GM18909 (cell line): ENCODE data around the gene SPRR2G.
"Not testable (repeated sequence)": the region's sequence is repeated elsewhere in the genome, so short reads cannot be mapped to it uniquely, and the experiment has no call there.

Experiments used
- ATAC-seq: cut with Tn5 transposase; IDR thresholded peaks from one replicate; pipeline ENCODE4 v1.9.1; 2021; ENCODE audit warnings: mild to moderate bottlenecking; ENCODE audit not compliant: unreplicated experiment, poor library complexity

The SPRR2G gene

GRCh38 chr1:153150846-153151245, at the start of gene SPRR2G:
TSS of gene SPRR2G (minus strand) at chr1:153150890. CDS start at chr1:153150110, 780 bp downstream.
- ATAC-seq: no peak

DNA sequence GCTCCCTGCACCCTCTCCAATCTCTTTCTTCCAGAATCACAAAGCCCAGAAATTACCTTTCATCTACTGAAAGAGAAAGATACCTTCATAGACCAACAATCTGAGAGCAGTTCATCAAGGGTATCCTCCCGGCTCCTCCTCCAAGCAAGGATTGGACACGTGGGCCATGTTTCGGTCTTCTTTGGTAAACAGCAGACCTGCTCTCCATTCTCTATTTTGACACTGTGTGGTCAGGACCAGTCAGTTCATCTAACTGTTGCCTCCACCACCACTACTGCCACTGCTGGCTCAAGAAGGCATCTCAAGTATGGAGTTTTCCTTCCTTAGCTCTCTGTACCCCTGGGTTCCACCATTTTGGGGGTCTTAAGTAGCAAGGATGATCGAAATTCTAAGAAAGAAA, 44.5 kb upstream of the SPRR2G start:
- ATAC-seq: no peak

DNA sequence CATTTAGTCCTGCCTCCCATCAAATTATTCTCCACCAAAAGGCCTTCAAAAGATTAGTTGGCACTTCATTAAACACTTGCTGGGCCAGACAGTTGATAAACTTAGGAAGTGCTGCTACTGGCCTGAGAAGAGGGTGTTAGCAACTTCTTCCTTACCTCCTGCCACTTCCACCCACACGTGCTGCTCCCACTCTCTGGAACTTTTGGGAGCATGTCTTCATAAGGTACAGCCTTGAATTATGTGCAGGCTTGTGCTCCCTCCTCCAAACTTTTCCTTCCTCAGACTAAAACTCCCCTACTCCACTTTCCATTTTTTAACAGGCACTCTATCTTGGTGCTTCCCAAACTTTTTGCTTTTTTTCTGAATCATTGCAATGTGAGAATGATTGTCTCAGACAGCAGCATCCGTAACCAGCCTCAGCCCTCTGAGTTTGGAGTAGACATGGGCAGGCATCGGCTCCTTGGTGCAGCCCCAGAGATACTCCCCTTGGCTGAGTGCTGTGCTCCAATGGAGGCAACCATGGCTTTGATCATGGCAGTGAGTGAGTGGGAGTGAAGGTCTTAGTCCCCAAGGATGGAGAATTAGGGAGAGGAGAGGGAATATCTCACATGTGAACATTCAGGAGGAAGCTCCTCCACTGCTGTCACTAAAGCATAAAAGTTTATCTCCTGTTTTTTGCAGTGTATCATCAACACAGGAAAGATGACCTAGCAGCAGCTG, 43.8 kb upstream of the SPRR2G start:
- no peak for ATAC-seq

- no peak for ATAC-seq
These were observed 42.0 kb upstream of the SPRR2G start for GRCh38 chr1:153192697-153193096.

DNA sequence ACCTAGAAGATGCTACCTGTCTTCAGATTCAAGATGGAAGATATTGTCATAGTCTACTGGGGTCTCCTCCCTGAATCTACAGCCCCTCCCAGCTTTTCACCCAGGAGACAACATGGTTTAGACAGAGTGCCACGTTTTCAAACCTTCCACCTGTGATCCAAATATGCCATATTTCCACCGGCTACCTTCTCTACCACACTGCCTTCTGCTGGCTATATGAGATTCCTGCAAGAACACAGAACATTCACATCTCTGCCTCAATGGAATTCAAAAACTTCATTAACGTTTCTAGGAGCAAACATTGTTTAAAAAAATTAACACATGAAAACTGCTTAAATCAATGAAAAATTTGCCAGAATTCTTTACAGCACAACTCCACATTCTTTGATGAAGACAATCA, 39.7 kb upstream of the SPRR2G start:
- no peak for ATAC-seq

DNA sequence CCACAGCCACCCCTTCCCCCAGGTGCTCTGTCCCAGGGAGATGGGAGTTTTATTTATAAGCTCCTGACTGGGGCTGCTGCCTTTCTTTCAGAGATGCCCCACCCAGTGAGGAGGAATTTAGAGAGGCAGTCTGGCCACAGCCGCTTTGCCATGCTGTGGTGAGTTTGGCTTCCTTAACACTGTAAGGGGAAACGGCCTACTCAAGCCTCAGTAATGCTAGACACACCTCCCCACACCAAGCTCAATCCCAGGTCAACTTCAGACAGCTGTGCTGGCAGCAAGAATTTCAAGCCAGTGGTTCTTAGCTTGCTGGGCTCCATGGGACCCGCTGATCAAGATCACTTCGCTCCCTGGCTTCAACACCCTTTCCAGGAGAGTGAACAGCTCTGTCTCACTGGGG, 37.6 kb upstream of the SPRR2G start:
- not testable (repeated sequence) for ATAC-seq

DNA sequence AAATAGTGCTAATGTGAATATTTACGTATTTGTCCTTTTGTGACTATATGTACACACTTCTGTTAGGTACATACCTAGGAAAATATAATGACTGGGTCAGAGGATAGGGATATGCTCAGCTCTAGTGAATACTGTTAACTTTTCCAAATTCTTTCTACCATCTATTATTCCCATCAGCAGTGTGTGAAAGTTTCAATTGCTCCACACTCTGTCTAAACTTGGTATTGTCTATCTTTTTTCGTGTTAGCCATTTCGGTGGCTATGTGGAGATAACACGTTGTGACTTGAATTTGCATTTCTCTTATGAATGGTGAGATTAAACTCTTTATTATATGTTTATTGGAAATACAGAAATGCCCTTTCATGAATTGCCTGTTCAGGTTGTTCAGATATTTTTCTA, 29.9 kb upstream of the SPRR2G start:
- ATAC-seq: no peak

DNA sequence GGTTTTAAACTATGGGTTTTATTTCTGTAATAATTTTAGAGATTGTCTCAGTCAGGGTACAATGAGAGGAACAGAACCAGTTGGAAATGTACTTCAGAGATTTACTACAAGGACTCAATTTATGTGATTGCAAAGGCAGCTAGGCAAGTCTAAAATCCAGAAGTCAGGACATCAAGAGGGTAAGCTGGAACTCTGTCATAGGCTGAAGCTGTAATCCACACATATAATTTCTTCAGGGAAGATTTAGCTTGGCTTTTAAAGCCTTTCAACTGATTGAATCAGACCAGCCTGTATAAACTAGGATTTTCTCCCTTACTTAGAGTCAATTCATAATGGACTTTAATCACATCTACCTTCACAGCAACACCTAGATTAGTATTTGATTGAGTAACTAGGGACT, 28.2 kb upstream of the SPRR2G start:
- ATAC-seq: no peak

DNA sequence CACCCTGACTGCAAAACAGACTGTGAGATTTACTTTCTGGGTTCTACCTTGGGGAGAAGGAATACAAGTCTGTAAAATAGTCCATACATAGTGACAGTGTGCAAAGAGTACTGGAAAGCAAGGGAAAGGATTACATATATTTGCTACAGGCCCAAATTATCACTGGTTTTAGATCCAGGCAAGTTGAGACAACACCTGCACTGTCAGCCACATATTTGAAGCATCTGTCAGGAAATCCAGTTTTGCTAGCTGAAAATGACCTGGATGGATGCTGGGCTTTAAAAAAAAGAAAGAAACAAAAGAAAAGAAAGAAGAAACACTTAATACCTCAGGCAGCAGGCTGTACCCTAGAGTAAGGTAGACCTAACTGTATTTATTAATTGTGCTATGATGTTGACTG, 23.9 kb upstream of the SPRR2G start:
- no peak for ATAC-seq

- no peak for ATAC-seq
These were observed 18.0 kb upstream of the SPRR2G start for GRCh38 chr1:153168686-153169085.

GRCh38 chr1:153155541-153155940, 4.9 kb upstream of the SPRR2G start:
- no peak for ATAC-seq

GRCh38 chr1:153152481-153152880, 1.8 kb upstream of the SPRR2G start:
- no peak for ATAC-seq

- no peak for ATAC-seq
These were observed 9.3 kb downstream of the SPRR2G start for GRCh38 chr1:153141377-153141776.

DNA sequence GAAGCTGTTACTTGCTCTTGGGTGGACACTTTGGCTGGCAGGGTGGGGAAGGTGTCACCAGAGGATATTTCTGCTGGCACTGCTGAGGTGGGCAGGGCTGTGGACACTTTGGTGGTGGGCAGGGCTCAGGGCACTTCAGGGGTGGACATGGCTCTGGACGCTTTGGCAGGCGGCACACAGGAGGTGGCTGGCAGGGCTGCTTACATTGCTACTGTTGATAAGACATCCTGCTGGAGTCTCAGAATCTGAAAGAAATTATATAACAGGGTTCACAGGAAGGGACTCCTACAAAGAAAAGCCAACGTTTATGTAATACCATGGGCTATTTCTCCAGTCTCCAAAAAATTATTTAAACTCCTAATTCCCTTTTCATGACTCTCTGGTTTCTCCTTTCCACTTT, 10.2 kb downstream of the SPRR2G start:
- no peak for ATAC-seq

DNA sequence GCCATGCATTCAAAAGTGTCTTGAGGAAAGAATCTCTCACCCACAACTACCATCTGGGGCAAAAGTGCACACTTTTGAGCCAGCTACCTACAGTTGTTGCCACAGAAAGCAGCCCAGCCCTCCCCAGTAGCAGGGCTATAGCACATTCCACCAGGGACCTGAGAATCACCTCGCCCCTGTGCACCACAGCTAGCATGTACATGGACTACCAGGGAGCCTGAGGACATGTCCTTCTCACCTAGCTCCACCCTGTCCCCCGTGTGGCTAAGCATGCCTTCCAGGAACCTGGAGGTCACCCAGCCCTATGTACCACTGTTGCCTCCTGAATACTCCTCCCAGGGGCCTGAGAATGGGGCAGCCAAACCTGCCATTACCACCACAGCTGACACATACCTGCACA, 16.9 kb downstream of the SPRR2G start:
- no peak for ATAC-seq

- no peak for ATAC-seq
These were observed 17.4 kb downstream of the SPRR2G start for GRCh38 chr1:153133267-153133666.

GRCh38 chr1:153128688-153129087, 22.0 kb downstream of the SPRR2G start:
- ATAC-seq: not testable (repeated sequence)

DNA sequence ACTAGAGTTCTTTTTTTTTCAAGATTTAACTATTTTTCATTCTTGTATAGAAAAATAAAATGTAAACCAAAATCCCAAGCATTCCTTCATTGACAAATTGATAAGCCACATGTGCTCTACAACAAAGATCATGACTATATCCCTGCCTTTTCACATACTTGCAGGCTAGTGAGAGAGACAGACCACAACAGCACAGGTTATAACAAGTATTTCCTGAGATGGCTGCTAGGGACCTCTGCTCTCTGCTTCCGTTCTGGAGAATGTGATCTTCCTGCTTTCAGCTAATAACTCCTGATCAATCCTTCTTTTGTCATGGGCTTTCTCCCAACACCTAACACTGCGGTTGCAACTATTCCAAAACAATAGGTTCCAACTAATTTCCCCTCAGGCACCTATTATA, 23.4 kb downstream of the SPRR2G start:
- ATAC-seq: no peak

GRCh38 chr1:153125536-153125935, 25.2 kb downstream of the SPRR2G start:
- no peak for ATAC-seq

DNA sequence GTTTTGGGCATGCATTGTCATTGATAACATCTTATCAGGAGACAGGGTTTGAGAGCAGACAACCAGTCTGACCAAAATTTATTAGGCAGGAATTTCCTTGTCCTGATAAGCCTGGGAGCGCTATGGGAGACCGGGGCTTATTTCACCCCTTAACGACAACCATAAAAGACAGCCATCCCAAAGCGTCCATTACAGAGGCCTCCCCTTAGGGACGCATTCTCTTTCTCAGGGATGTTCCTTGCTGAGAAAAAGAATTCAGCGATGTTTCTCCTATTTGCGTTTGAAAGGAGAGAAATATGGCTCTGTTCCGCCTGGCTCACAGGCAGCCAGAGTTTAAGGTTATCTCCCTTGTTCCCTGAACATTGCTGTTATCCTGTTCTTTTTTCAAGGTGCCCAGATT, 26.9 kb downstream of the SPRR2G start:
- ATAC-seq: not testable (repeated sequence)

GRCh38 chr1:153122831-153123421, 27.8 kb downstream of the SPRR2G start:
- no peak for ATAC-seq

DNA sequence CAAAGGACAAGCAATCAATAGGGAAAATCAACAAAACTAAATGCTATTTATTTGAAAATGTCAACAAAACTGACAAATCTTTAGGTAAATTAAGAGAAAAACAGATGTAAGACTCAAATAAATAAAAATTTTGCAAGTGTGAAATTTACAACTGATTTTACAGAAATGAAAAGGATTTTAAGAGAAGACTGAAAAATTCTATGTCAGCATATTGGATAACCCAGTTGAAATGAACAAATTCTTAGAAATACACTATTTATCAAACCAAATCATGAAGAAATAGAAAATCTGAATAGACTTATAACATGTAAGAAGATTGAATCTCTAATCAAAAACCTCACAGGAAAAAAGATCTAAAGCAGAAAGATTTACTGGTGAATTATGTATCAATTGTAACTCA, 29.7 kb downstream of the SPRR2G start:
- ATAC-seq: no peak
